CD1c-positive myeloid dendritic cell (primary cell): ENCODE results near the gene WDR45.
A peak's percentile ranks its signal among the peaks of the same experiment; 100 is the strongest.

Experiments
- DNase-seq: peaks from one replicate; pipeline ENCODE4 v3.0.0-alpha.2; 2016; ENCODE audit errors: extremely low spot score

WDR45 gene

GRCh38 chrX:49073601-49074575 is 5.8 kb downstream of the WDR45 start, which contains the start of gene PRAF2:
Gene PRAF2, minus strand, starts transcription at chrX:49074002. Its CDS starts 15 bp downstream, at chrX:49073987.
- peak; percentile 88 for DNase-seq

GRCh38 chrX:49072712-49073095 is 7.0 kb downstream of the WDR45 start:
- no peak for DNase-seq

GRCh38 chrX:49071877-49072711 is 7.6 kb downstream of the WDR45 start:
- DNase-seq, result no peak

GRCh38 chrX:49070988-49071387 is 8.7 kb downstream of the WDR45 start:
- no peak for DNase-seq

DNA sequence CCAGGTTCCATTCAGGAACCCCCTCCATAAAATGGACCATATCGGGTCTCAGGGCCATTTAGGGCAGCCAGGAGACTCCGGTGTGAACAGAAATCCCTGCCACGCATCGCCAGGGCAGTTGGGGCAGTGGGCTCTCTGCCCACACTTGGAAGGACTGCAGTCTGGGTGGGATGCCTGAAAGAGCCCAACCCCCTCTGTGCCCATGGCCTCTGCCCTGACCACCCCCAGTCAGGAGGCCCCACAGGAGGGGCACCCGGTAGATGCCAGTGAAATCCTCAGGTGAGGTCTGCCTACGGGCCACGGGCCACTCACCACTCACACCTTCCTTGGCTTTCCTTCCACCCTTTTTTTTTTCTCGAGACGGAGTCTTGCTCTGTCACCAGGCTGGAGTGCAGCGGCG is 10.6 kb downstream of the WDR45 start:
- no peak for DNase-seq

- no peak for DNase-seq
Observed at GRCh38 chrX:49067285-49068120, 12.2 kb downstream of the WDR45 start.

DNA sequence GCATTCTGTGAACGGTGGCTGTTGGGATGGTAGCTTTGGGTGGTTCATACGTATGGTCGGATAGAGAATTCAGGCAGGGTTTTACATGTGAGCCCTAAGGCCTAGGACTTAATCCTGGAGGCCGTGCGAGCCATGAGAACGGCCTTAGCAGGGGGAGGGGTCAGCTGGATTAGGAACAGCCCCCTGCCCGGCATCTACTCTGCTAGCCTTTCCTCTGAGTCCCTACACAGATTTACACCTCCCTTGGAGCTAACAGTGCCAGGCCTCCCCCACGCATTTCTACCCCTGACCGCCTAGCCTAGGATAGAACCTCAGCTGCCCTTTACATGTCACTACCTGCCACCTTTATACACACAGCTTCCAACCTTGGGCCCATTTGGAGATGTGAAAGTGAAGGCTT is 13.0 kb downstream of the WDR45 start:
- no peak for DNase-seq

DNA sequence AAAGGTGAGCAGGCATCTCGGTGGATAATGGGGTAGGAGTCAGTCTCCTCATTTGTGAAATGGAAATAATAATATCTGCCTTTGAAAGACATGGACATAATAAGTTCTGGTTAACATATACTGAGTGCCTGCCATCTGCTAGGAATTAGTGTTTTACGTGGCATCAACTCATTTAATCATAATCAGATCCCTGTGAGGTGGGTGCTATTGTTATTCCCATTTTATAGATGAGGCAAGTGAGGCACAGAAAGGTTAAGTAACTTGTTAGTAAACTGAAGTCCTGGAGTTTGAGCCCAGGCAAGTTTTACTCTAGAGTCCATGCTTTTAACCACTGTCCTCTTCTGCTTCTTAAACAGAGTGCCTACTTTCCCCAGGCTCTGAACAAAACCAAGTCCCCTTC is 13.4 kb downstream of the WDR45 start:
- DNase-seq, result no peak

GRCh38 chrX:49064735-49065134 is 15.0 kb downstream of the WDR45 start:
- DNase-seq, result no peak

DNA sequence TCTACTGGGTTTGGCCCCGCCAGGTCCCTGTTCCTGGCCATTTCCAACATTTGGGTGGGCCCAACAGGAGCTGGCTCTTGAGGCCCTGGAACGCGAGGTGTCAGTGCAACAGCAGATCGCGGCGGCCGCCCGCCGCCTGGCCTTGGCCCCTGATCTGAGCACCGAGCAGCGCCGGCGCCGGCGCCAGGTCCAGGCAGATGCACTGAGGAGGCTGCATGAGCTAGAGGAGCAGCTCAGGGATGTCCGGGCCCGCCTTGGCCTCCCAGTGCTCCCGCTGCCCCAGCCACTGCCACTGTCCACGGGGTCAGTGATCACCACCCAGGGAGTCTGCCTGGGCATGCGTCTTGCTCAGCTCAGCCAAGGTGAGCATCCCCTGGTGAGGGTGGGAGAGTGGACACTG is 15.4 kb downstream of the WDR45 start:
- no peak for DNase-seq

- no peak for DNase-seq
Observed at GRCh38 chrX:49063715-49064114, 16.0 kb downstream of the WDR45 start.

- DNase-seq, result no peak
Observed at GRCh38 chrX:49061916-49062315, 17.8 kb downstream of the WDR45 start.

DNA sequence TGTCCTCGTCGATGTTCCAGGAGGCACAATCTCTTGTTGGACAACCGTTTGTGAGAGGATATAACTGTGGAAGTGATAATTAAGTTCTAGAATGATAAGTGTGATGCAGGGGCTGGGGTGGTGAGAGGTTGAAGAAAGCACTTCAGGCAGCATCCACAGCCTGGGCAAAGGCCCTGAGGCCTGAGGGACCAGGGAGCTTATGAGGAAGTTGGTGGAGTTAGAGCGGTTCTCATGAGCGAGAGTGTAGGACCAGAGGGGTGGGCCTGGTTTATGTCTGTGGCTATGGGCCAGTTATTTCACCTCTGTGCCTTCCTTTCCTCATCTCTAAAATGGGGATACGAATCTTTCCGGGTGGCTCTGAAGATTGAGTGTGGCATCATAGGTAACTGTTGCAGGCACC is 18.2 kb downstream of the WDR45 start:
- no peak for DNase-seq

DNA sequence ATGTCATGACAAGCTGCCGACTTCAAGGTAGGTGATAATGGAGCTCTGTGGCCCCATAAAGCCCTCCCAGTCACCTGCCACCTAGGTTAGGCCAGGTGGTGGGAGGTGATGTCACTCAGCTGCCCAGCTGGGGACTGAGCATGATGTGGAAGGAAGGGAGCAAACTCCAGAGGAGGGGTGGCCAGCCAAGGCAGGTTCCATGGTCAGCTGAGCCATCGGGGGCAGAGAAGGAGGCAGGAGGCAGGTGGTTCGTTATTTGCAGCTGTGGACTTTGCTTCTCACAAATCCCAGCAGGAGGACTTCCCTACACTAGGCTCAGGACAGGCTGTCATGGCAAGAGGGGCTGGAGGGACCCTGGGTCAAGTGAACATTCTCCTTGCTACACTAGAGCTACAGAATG is 18.8 kb downstream of the WDR45 start:
- no peak for DNase-seq

- no peak for DNase-seq
Observed at GRCh38 chrX:49059681-49060085, 20.0 kb downstream of the WDR45 start.

DNA sequence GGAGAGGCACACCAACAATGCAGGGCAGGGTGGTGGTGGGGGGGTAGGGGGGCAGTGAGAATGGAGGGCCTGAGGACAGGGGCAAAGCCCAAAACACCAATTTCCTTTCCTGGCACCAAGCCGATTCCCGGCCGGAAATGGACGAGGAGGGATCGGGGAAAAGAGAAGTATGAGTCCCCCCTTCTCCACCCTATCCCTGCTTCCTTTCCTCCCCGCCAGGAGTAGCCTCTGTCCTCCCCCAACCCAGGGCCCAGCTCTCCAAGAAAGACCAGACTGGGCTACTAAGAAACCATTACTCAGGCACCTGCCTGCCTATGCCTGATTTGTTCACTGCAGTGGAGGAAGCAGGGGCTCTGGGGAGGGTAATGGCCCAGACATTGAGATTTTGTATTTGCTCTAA is 20.5 kb downstream of the WDR45 start:
- DNase-seq, result no peak

DNA sequence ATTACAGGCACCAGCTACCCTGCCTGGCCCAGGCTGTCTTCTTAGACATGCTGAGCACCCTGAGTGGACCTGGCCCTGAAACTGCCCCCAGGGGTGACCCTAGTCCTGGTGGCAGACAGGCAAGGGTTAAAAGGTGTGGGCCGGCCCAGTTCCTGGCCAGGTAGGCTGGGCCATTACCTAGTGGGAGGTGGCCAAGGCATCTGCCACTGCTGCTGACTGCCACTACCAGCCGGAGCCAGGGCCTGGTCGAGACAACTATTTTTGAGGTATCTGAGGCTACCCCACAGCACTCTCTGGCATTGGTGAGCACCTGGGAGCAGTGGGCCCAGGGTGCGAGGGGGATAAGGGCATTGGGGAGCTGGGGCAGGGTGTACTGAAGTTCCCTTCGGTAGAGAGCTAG is 20.9 kb downstream of the WDR45 start, which contains the start of gene CCDC120:
Gene CCDC120, plus strand, starts transcription at position 206 of the 400 bp plus-strand sequence. CDS start 3,043 bp downstream, outside the sequence.
- DNase-seq, result no peak

- DNase-seq, result no peak
Observed at GRCh38 chrX:49054073-49054762, 25.5 kb downstream of the WDR45 start.

DNA sequence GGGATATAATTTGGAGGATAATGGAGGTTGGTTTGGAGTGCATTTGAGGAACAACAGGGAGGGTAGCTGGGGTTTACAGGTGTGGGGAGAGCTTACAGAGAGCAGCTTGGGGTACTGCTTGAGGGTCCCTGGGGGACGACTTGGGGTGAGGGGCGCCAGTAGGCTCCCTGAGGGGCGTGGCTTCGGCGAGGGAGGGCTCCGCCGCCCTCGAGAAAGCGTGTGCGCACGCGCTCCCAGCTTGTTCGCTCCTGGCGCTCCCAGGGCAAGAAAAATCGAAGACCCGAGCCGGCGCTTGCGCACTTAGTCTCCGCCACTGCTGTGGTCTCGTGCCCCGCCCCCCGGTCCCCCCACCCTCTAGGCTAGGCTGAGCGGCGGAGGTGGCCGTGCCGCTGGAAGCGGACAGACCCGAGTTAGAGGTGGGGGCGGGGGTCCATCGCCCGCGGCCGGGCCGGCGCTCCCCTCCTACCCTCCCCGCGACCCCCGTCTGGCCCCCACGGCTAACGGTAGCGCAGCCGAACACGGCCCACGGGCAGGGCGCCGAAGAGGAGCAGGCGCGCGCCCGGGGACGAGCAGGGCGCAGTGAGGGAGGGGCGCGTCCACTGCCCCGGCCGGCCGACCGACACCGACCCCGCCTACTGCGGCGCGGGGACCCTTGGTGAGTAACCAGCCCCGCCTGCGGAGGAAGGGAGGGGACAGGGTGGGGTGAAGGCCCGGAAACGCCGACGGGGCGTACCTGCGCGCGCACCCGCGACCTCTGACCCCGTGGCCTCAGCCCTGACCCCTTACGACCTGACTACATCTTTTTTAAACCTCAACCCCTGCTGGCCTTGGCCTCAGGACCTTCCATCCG is 26.2 kb downstream of the WDR45 start:
- peak; percentile 42 for DNase-seq

- no peak for DNase-seq
Observed at GRCh38 chrX:49043987-49044281, 35.8 kb downstream of the WDR45 start.
